Loucy (cell line): ENCODE data around the gene DBF4B.

ENCODE experiments used
- H2AFZ ChIP-seq: fragments of 200-600 bp; sonication (generic); 2 replicates; pipeline ENCODE4 v1.6.0; 2016; ENCODE audit warnings: antibody characterized with exemption, mild to moderate bottlenecking, low read length, moderate library complexity
- H3F3A ChIP-seq: fragments of 200-600 bp; 2 replicates; pipeline ENCODE4 v1.6.0; 2016; ENCODE audit warnings: antibody characterized with exemption, low read depth, mild to moderate bottlenecking
- H3K27me3 ChIP-seq: fragments of 200-600 bp; sonication (generic); 2 replicates; pipeline ENCODE4 v1.6.1; 2014; ENCODE audit warnings: low read length, mild to moderate bottlenecking; ENCODE audit not compliant: insufficient read depth, poor library complexity, severe bottlenecking
- H3K36me3 ChIP-seq: fragments of 200-600 bp; sonication (generic); 2 replicates; pipeline ENCODE4 v1.6.1; 2016; ENCODE audit warnings: low read length; ENCODE audit not compliant: insufficient read depth
- H3K4me1 ChIP-seq: fragments of 200-600 bp; sonication (generic); 2 replicates; pipeline ENCODE4 v1.5.1; 2014; ENCODE audit warnings: low read length, mild to moderate bottlenecking; ENCODE audit not compliant: insufficient read depth, poor library complexity, severe bottlenecking
- H3K4me2 ChIP-seq: fragments of 200-600 bp; sonication (generic); 2 replicates; pipeline ENCODE4 v1.6.0; 2014; ENCODE audit warnings: antibody characterized with exemption, low read length, low read depth, mild to moderate bottlenecking; ENCODE audit not compliant: poor library complexity, severe bottlenecking
- H3K4me3 ChIP-seq: fragments of 200-600 bp; sonication (generic); 2 replicates; pipeline ENCODE4 v1.5.1; 2014; ENCODE audit warnings: low read length, mild to moderate bottlenecking, mixed read lengths; ENCODE audit not compliant: poor library complexity, severe bottlenecking
- H3K79me2 ChIP-seq: fragments of 200-600 bp; sonication (generic); 2 replicates; pipeline ENCODE4 v1.6.1; 2014; ENCODE audit warnings: low read length; ENCODE audit not compliant: insufficient read depth
- H3K9ac ChIP-seq: fragments of 200-600 bp; sonication (generic); 2 replicates; pipeline ENCODE4 v1.6.0; 2014; ENCODE audit warnings: mild to moderate bottlenecking, low read depth, low read length, moderate library complexity; ENCODE audit not compliant: poor library complexity, severe bottlenecking
- H3K9me2 ChIP-seq: fragments of 200-600 bp; sonication (generic); replicated peaks from 2 replicates; pipeline ENCODE4 v1.6.1; 2016; ENCODE audit warnings: low read depth, low read length, mixed read lengths
- H3K9me3 ChIP-seq: fragments of 200-600 bp; sonication (generic); 2 replicates; pipeline ENCODE4 v1.6.1; 2014; ENCODE audit warnings: mild to moderate bottlenecking, antibody characterized with exemption, low read length, low read depth; ENCODE audit not compliant: insufficient read depth
- H4K20me1 ChIP-seq: fragments of 200-600 bp; sonication (generic); 2 replicates; pipeline ENCODE4 v1.6.0; 2014; ENCODE audit warnings: antibody characterized with exemption, low read length, mild to moderate bottlenecking; ENCODE audit not compliant: insufficient read depth, poor library complexity, severe bottlenecking
- CTCF ChIP-seq: fragments of 200-600 bp; sonication (generic); conservative IDR thresholded peaks from 2 replicates; pipeline ENCODE4 v1.5.1; 2014; ENCODE audit warnings: mild to moderate bottlenecking, antibody characterized with exemption, low read length
- EZH2phosphoT487 ChIP-seq: fragments of 200-600 bp; IDR thresholded peaks from 2 replicates; pipeline ENCODE4 v1.6.1; 2018; ENCODE audit warnings: antibody characterized with exemption, mild to moderate bottlenecking, moderate library complexity, borderline replicate concordance

DBF4B gene

GRCh38 chr17:44795928-44796327, 87.5 kb downstream of the DBF4B start:
- H3K4me3 ChIP-seq: no peak overlapping the region
- no peaks in the 10 kb centered on the region for H3K36me3 ChIP-seq
- TF ChIP-seq CTCF: no peak
- TF ChIP-seq EZH2phosphoT487: no peak
- H2AFZ ChIP-seq: no peak overlapping the region
- H3K4me2 ChIP-seq: no peak overlapping the region
- no peaks in the 10 kb centered on the region for H3K27me3 ChIP-seq
- H3K9me3 ChIP-seq: no peaks in the 10 kb centered on the region
- peaks cover 8% of the 10 kb centered on the region for H3K4me1 ChIP-seq
- no peaks in the 10 kb centered on the region for H4K20me1 ChIP-seq
- no peaks in the 10 kb centered on the region for H3F3A ChIP-seq
- H3K9me2 ChIP-seq: no peaks in the 10 kb centered on the region
- no peaks in the 10 kb centered on the region for H3K79me2 ChIP-seq
- no peak overlapping the region for H3K9ac ChIP-seq

GRCh38 chr17:44796731-44797130, 88.3 kb downstream of the DBF4B start:
- peaks cover 8% of the 10 kb centered on the region for H3K4me1 ChIP-seq
- H4K20me1 ChIP-seq: no peaks in the 10 kb centered on the region
- no peaks in the 10 kb centered on the region for H3K9me2 ChIP-seq
- no peak overlapping the region for H3K4me2 ChIP-seq
- TF ChIP-seq CTCF: no peak
- TF ChIP-seq EZH2phosphoT487: no peak
- H2AFZ ChIP-seq: no peak overlapping the region
- H3K4me3 ChIP-seq: no peak overlapping the region
- H3K27me3 ChIP-seq: no peaks in the 10 kb centered on the region
- no peaks in the 10 kb centered on the region for H3K36me3 ChIP-seq
- no peaks in the 10 kb centered on the region for H3K79me2 ChIP-seq
- no peak overlapping the region for H3K9ac ChIP-seq
- H3K9me3 ChIP-seq: no peaks in the 10 kb centered on the region
- no peaks in the 10 kb centered on the region for H3F3A ChIP-seq

- H3F3A ChIP-seq: no peaks in the 10 kb centered on the region
- H3K9me2 ChIP-seq: no peaks in the 10 kb centered on the region
- no peaks in the 10 kb centered on the region for H3K9me3 ChIP-seq
- no peak overlapping the region for H2AFZ ChIP-seq
- no peaks in the 10 kb centered on the region for H3K27me3 ChIP-seq
- no peak overlapping the region for H3K4me2 ChIP-seq
- no peaks in the 10 kb centered on the region for H3K36me3 ChIP-seq
- H3K9ac ChIP-seq: no peak overlapping the region
- peaks cover 8% of the 10 kb centered on the region for H3K4me1 ChIP-seq
- H3K79me2 ChIP-seq: no peaks in the 10 kb centered on the region
- no peak for TF ChIP-seq EZH2phosphoT487
- no peak for TF ChIP-seq CTCF
- no peak overlapping the region for H3K4me3 ChIP-seq
- H4K20me1 ChIP-seq: no peaks in the 10 kb centered on the region
Measured at GRCh38 chr17:44797802-44798201, 89.3 kb downstream of the DBF4B start.
